Adrenal gland (tissue), 12 donors: ENCODE results near the gene ABCB6. TPM values are rescaled to one million over a fixed set of nuclear protein-coding genes. Genes with fewer than 3 reads are reported as not detected.

Experiments used
- DNase-seq, 7 donors: peaks; one replicate each; pipeline ENCODE4 v3.0.0-alpha.2; 2019 to 2020
- H3K27ac ChIP-seq, 5 donors: fragments of 200-600 bp; sonication (generic) in 4 of 5; 1 replicate in 3 of 5; 2 replicates in 2 of 5; pipeline versions ENCODE4 v1.5.1 to v1.8.0; 2016 to 2020; ENCODE audit warnings: mild to moderate bottlenecking in 1 of 5
- H3K27me3 ChIP-seq: fragments of 200-600 bp; 2 replicates; pipeline ENCODE4 v1.8.0; 2021
- H3K36me3 ChIP-seq, 2 donors: fragments of 200-600 bp; replicated peaks in 1 of 2; 1 replicate in 1 of 2; 2 replicates in 1 of 2; pipeline versions ENCODE4 v1.5.1 to v1.8.0; 2018 to 2022
- H3K4me1 ChIP-seq, 2 donors: fragments of 200-600 bp; replicated peaks in 1 of 2; 1 replicate in 1 of 2; 2 replicates in 1 of 2; pipeline versions ENCODE4 v1.5.1 to v1.8.0; 2018 to 2021
- H3K4me3 ChIP-seq, 4 donors: fragments of 200-600 bp; sonication (generic) in 3 of 4; one replicate each; pipeline ENCODE4 v1.5.1; 2016 to 2018
- H3K9me3 ChIP-seq, 3 donors: fragments of 200-600 bp; sonication (generic) in 1 of 3; replicated peaks in 1 of 3; 1 replicate in 2 of 3; 2 replicates in 1 of 3; pipeline versions ENCODE4 v1.5.1 to v1.8.0; 2016 to 2021
- POLR2A ChIP-seq, 2 donors: fragments of 450-650 bp; IDR thresholded peaks; one replicate each; pipeline ENCODE4 v1.6.1; 2017; ENCODE audit warnings: antibody characterized with exemption in 2 of 2, mild to moderate bottlenecking in 2 of 2, moderate library complexity in 1 of 2
- WGBS, 4 donors: extraction: QIAGEN DNeasy Blood & Tissue Kit in 2 of 4; methylation state at CpG; one replicate each; pipeline versions ENCODE4 v1.1.5 to v1.1.7; 2013 to 2017; 5-methylcytosine and 5-hydroxymethylcytosine counted together
- intact Hi-C, 2 donors: fragments of 100-400 bp; cut with DNase I; formaldehyde crosslinking; loops; one replicate each; pipeline versions ENCODE4 v1.14.1 to v1.15.0; 2022 to 2023
- polyA plus RNA-seq, 3 donors: library from polyadenylated mRNA; stranded (reverse); fragments of 200-250 nt in 2 of 3; fragments of 350-450 nt in 1 of 3; fragmentation: Illumina TruSeq in 1 of 3; extraction: RNeasy Lipid Tissue Mini Kit (QIAGEN cat#74804) in 1 of 3; gene quantifications; one replicate each; pipeline ENCODE4 v1.2.3, GENCODE V29; 2013 to 2014
- total RNA-seq, 9 donors: library from RNA; depleted of rRNA in 4 of 9; stranded (reverse); fragments of >200 nt in 4 of 9; fragments of 120-200 nt in 1 of 9; fragmentation: NEBNext Ultra II Directional in 1 of 9; extraction: Animal tissue kit (Norgen Biotek cat#: 25700) in 1 of 9; gene quantifications; one replicate each; pipeline versions ENCODE4 v1.1.0 to v1.2.4, GENCODE V29; 2013 to 2023
- TF ChIP-seq, protein P1 (sequence below), 6 experiments: fragments of 450-650 bp in 4 of 6; fragments of 200-600 bp in 2 of 6; sonication (generic) in 1 of 6; IDR thresholded peaks; 1 replicate in 5 of 6; 2 replicates in 1 of 6; pipeline versions ENCODE4 v1.5.1 to v1.8.0; 2016 to 2021; ENCODE audit warnings: antibody characterized with exemption in 6 of 6, mild to moderate bottlenecking in 2 of 6, moderate library complexity in 1 of 6
- donor health status: healthy with polysubstance abuse.
- donor health status: Bipolar disorder and iron deficiency.
- donor health status: DM: yes; HTN: yes; CAD: no.
- donor health status: DM: no; HTN: no; CAD: no.
- donor health status: DM: no; HTN: no; CAD: no.
- donor health status: DM: yes; HTN: yes; CAD: no.

ABCB6 gene
- total and polyA plus RNA-seq, 12 donors: 10.1 to 85.1 (median 27.9) TPM

GRCh38 chr2:219230059-219230540 lies 11.3 kb upstream of the ABCB6 start:
- no peaks in the 10 kb centered on the region for H3K27me3 ChIP-seq
- H3K9me3 ChIP-seq: no peaks in the 10 kb centered on the region
- peaks cover 23 to 43% of the 10 kb centered on the region in 2 donors for H3K4me1 ChIP-seq
- peak; percentile 52 to 85 (median 71) for DNase-seq
- WGBS, 4 donors: 0% methylated on average over 9 to 24 of the region's 24 CpGs
- intact Hi-C loops: no loop called here
- peaks cover 0 to 47% of the 10 kb centered on the region in 2 donors for H3K36me3 ChIP-seq
- no peak for TF ChIP-seq POLR2A (IDR thresholded peaks at IDR 0.05)
- TF ChIP-seq, protein P1, sequence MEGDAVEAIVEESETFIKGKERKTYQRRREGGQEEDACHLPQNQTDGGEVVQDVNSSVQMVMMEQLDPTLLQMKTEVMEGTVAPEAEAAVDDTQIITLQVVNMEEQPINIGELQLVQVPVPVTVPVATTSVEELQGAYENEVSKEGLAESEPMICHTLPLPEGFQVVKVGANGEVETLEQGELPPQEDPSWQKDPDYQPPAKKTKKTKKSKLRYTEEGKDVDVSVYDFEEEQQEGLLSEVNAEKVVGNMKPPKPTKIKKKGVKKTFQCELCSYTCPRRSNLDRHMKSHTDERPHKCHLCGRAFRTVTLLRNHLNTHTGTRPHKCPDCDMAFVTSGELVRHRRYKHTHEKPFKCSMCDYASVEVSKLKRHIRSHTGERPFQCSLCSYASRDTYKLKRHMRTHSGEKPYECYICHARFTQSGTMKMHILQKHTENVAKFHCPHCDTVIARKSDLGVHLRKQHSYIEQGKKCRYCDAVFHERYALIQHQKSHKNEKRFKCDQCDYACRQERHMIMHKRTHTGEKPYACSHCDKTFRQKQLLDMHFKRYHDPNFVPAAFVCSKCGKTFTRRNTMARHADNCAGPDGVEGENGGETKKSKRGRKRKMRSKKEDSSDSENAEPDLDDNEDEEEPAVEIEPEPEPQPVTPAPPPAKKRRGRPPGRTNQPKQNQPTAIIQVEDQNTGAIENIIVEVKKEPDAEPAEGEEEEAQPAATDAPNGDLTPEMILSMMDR (IDR thresholded peaks at IDR 0.05): no peak
- H3K4me3 ChIP-seq: peak overlapping the region; percentile 13 to 76 (median 58)
- H3K27ac ChIP-seq: peak overlapping the region; percentile 80 to 95 (median 94)

DNA sequence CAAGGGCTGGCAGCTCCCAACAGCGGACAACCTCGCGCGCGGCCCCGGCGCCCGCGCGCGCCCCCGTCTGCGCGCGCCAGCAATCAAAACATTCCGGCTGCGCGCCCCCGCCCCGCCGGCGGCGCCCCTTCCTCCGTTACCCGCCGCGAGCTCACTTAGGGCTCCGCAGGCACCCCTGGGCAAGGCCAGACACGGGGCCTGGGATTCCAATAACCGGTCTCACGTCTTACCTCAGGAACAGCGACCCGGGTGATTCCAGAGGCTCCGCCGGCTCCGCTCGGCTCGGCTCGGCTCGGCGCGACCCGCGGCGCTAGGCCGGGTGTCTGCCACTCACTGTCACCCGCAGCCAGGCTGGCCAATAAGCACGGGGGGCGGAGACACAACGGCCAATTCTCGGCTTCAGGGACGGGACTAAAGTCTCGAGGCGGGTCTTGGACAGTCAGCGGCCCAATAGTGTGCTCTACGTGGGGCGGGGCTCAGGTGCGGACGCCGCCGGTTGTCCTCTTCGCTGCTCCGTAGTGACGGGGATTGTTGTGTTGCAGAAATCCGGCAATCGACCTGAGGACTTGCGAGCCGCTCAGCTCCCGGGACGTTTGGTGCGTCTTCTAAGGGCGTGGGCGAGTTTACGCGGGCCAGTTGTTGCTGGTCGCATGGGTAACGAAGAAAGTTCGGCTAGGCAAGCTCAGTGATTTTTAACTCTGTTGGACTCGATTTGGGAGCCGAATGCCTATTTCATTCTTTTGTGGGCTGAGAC lies 10.7 kb upstream of the ABCB6 start, which contains the start of the genes ANKZF1 and ATG9A:
TSS of gene ANKZF1 (plus strand) at position 502 of the 754 bp plus-strand sequence. CDS start 452 bp downstream, outside the sequence.
TSS of gene ATG9A (minus strand) at position 332 of the 754 bp plus-strand sequence. CDS start 1,612 bp downstream, outside the sequence.
- peaks cover 0 to 47% of the 10 kb centered on the region in 2 donors for H3K36me3 ChIP-seq
- no peaks in the 10 kb centered on the region for H3K9me3 ChIP-seq
- H3K4me1 ChIP-seq: peaks cover 23 to 43% of the 10 kb centered on the region in 2 donors
- H3K27ac ChIP-seq: peak within 1 kb of the TSS; percentile 92 to 95 (median 95)
- peak within 1 kb of the TSS; percentile 41 to 76 (median 68) for H3K4me3 ChIP-seq
- intact Hi-C loops: no loop called here
- 0 to 1% (median 1%) methylated on average over 13 to 80 of the region's 80 CpGs for WGBS, 4 donors
- DNase-seq: peak; percentile 98 to 100 (median 99)
- TF ChIP-seq, protein P1 (IDR thresholded peaks at IDR 0.05): peak in 1 of 6 experiments; percentile 11
- peak; percentile 50 to 96 for TF ChIP-seq POLR2A (IDR thresholded peaks at IDR 0.05)
- H3K27me3 ChIP-seq: no peaks in the 10 kb centered on the region

- TF ChIP-seq, protein P1 (IDR thresholded peaks at IDR 0.05): no peak
- no peak for TF ChIP-seq POLR2A (IDR thresholded peaks at IDR 0.05)
- Histone ChIP-seq H3K36me3 (peaks cover 0 to 47% of the 10 kb centered on the region in 2 donors), H3K27ac (peak overlapping the region; percentile 83 to 95 (median 95))
Observed at GRCh38 chr2:219228911-219229304, 10.2 kb upstream of the ABCB6 start.

More at GRCh38 chr2:219228911-219229304, 10.2 kb upstream of the ABCB6 start:
- DNase-seq: no peak
- Histone ChIP-seq H3K4me3 (peak overlapping the region; percentile 9 to 76 (median 51)), H3K4me1 (peaks cover 23 to 43% of the 10 kb centered on the region in 2 donors), H3K27me3 (no peaks in the 10 kb centered on the region), H3K9me3 (no peaks in the 10 kb centered on the region)
- 0 to 17% (median 1%) methylated on average over 1 to 19 of the region's 19 CpGs for WGBS, 4 donors
- intact Hi-C loops: no loop called here
